H1 (cell line): ENCODE data around the gene CFAP53. TPM values are rescaled to one million over a fixed set of nuclear protein-coding genes. Genes with fewer than 3 reads are reported as not detected.

Experiments used
- CTCF ChIA-PET: fragments of 300-600 bp; sonication (Branson Sonifier 250); formaldehyde crosslinking; loops from one replicate; lab custom pipeline; 2021; ENCODE audit not compliant: partially characterized antibody; lab: Charles Lee
- POLR2A ChIA-PET: fragments of 300-600 bp; sonication (Branson Sonifier 250); formaldehyde crosslinking; loops from one replicate; lab custom pipeline; 2021; ENCODE audit warnings: inconsistent platforms; ENCODE audit not compliant: partially characterized antibody; lab: Charles Lee
- DNase-seq, 2 experiments: peaks; one replicate each; pipeline versions ENCODE4 v3.0.0 to v3.0.0-alpha.2; 2010 to 2022; ENCODE audit warnings: low spot score in 2 of 2, low read depth in 1 of 2, mixed read lengths in 1 of 2
- FAIRE-seq: peaks from 2 replicates; lab custom pipeline; 2011; peaks lifted over from hg19 to GRCh38; lab: Jason Lieb, UNC
- H2AFZ ChIP-seq: 2 replicates; pipeline ENCODE4 v1.8.1; 2012; ENCODE audit warnings: low read length, inconsistent platforms
- H2AK5ac ChIP-seq: 2 replicates; pipeline ENCODE4 v1.6.1; 2013; ENCODE audit warnings: low read depth, low read length
- H2BK120ac ChIP-seq: replicated peaks from 2 replicates; pipeline ENCODE3; 2013; ENCODE audit warnings: low read depth, low read length, inconsistent platforms
- H2BK12ac ChIP-seq: 2 replicates; pipeline ENCODE4 v1.6.1; 2013; ENCODE audit warnings: low read depth, low read length
- H2BK15ac ChIP-seq: 2 replicates; pipeline ENCODE4 v1.6.1; 2013; ENCODE audit warnings: low read length
- H2BK20ac ChIP-seq: 2 replicates; pipeline ENCODE4 v1.6.1; 2013; ENCODE audit warnings: low read length
- H2BK5ac ChIP-seq: 2 replicates; pipeline ENCODE4 v1.6.1; 2013; ENCODE audit warnings: low read depth, low read length
- H3K14ac ChIP-seq: 2 replicates; pipeline ENCODE4 v1.6.1; 2013; ENCODE audit warnings: inconsistent platforms; ENCODE audit not compliant: insufficient read length
- H3K18ac ChIP-seq: 2 replicates; pipeline ENCODE4 v1.6.1; 2013; ENCODE audit warnings: low read length; ENCODE audit errors: extremely low read depth
- H3K23ac ChIP-seq: 2 replicates; pipeline ENCODE4 v1.6.1; 2013; ENCODE audit warnings: inconsistent platforms; ENCODE audit not compliant: insufficient read length
- H3K23me2 ChIP-seq: 2 replicates; pipeline ENCODE4 v1.6.1; 2013; ENCODE audit warnings: low read depth, low read length
- H3K27ac ChIP-seq: 2 replicates; pipeline ENCODE4 v1.6.1; 2011; ENCODE audit warnings: low read depth, low read length, inconsistent platforms
- H3K27me3 ChIP-seq, 4 experiments: replicated peaks in 1 of 4; 1 replicate in 1 of 4; 2 replicates in 3 of 4; pipeline versions ENCODE4 v1.6.1 to v1.8.1; 2011 to 2013; ENCODE audit warnings: low read length in 3 of 4, mild to moderate bottlenecking in 3 of 4, inconsistent platforms in 2 of 4, mixed read lengths in 2 of 4, moderate library complexity in 1 of 4; ENCODE audit not compliant: control insufficient read depth in 3 of 4, insufficient read depth in 3 of 4; ENCODE audit errors: extremely low read depth in 1 of 4
- H3K36me3 ChIP-seq, 4 experiments: 2 replicates each; pipeline versions ENCODE4 v1.6.1 to v1.8.1; 2011 to 2013; ENCODE audit warnings: mild to moderate bottlenecking in 4 of 4, low read length in 3 of 4, moderate library complexity in 2 of 4, control low read depth in 1 of 4, inconsistent platforms in 1 of 4; ENCODE audit not compliant: insufficient read depth in 4 of 4, control insufficient read depth in 2 of 4
- H3K4ac ChIP-seq: replicated peaks from 2 replicates; pipeline ENCODE3; 2013; ENCODE audit warnings: low read length, low read depth, mixed read lengths, inconsistent platforms; ENCODE audit not compliant: insufficient read length
- H3K4me1 ChIP-seq, 4 experiments: replicated peaks in 1 of 4; 1 replicate in 1 of 4; 2 replicates in 3 of 4; pipeline versions ENCODE4 v1.6.1 to v1.8.1; 2011 to 2013; ENCODE audit warnings: low read length in 3 of 4, inconsistent platforms in 2 of 4, mixed read lengths in 1 of 4; ENCODE audit not compliant: insufficient read depth in 4 of 4, control insufficient read depth in 3 of 4
- H3K4me2 ChIP-seq, 2 experiments: 2 replicates each; pipeline versions ENCODE4 v1.6.1 to v1.8.1; 2011 to 2013; ENCODE audit warnings: low read depth in 2 of 2, low read length in 2 of 2, control low read depth in 1 of 2, inconsistent platforms in 1 of 2, mild to moderate bottlenecking in 1 of 2; ENCODE audit not compliant: insufficient read depth in 1 of 2
- H3K4me3 ChIP-seq, 4 experiments: fragments of 200-600, 300-600 bp in 1 of 4; sonication (generic), shearing (Covaris generic), sonication (Bioruptor Twin) in 1 of 4; 2 replicates each; pipeline versions ENCODE4 v1.5.1 to v1.8.1; 2011 to 2016; ENCODE audit warnings: low read length in 4 of 4, low read depth in 3 of 4, control low read depth in 2 of 4, inconsistent platforms in 2 of 4, mild to moderate bottlenecking in 2 of 4, mixed read lengths in 1 of 4, moderate library complexity in 1 of 4; ENCODE audit not compliant: insufficient read depth in 2 of 4; ENCODE audit errors: extremely low read depth in 1 of 4
- H3K56ac ChIP-seq: replicated peaks from 2 replicates; pipeline ENCODE3; 2013; ENCODE audit warnings: low read depth, mild to moderate bottlenecking, mixed read lengths, low read length, inconsistent platforms; ENCODE audit not compliant: insufficient read length
- H3K79me1 ChIP-seq: 2 replicates; pipeline ENCODE4 v1.6.1; 2013; ENCODE audit warnings: low read depth, low read length, control low read depth
- H3K79me2 ChIP-seq, 2 experiments: 2 replicates each; pipeline versions ENCODE4 v1.6.1 to v1.8.1; 2012 to 2013; ENCODE audit warnings: low read length in 2 of 2, mild to moderate bottlenecking in 2 of 2, inconsistent platforms in 1 of 2; ENCODE audit not compliant: insufficient read depth in 2 of 2, control insufficient read depth in 1 of 2
- H3K9ac ChIP-seq, 4 experiments: replicated peaks in 1 of 4; 1 replicate in 1 of 4; 2 replicates in 3 of 4; pipeline versions ENCODE4 v1.6.1 to v1.8.1; 2011 to 2013; ENCODE audit warnings: low read depth in 3 of 4, low read length in 3 of 4, control low read depth in 2 of 4, mild to moderate bottlenecking in 2 of 4, moderate library complexity in 2 of 4, inconsistent platforms in 1 of 4; ENCODE audit errors: extremely low read depth in 1 of 4
- H3K9me3 ChIP-seq, 2 experiments: 2 replicates each; pipeline versions ENCODE4 v1.6.1 to v1.8.1; 2012 to 2013; ENCODE audit warnings: mild to moderate bottlenecking in 2 of 2, moderate library complexity in 2 of 2, control low read depth in 1 of 2, inconsistent platforms in 1 of 2, low read depth in 1 of 2, low read length in 1 of 2, mixed read lengths in 1 of 2; ENCODE audit not compliant: insufficient read depth in 2 of 2
- H4K20me1 ChIP-seq, 2 experiments: replicated peaks in 1 of 2; 2 replicates each; pipeline versions ENCODE3 to v1.8.1; 2011 to 2013; ENCODE audit warnings: inconsistent platforms in 2 of 2, low read length in 2 of 2, mild to moderate bottlenecking in 1 of 2; ENCODE audit not compliant: insufficient read depth in 2 of 2, control insufficient read depth in 1 of 2
- H4K5ac ChIP-seq: 2 replicates; pipeline ENCODE4 v1.6.1; 2013; ENCODE audit warnings: low read length, low read depth, mixed read lengths, inconsistent platforms; ENCODE audit not compliant: insufficient read length
- H4K8ac ChIP-seq: 2 replicates; pipeline ENCODE4 v1.8.0; 2013; ENCODE audit warnings: mild to moderate bottlenecking, moderate library complexity, low read length, inconsistent platforms; ENCODE audit not compliant: insufficient read depth; ENCODE audit errors: extremely low read depth
- H4K91ac ChIP-seq: replicated peaks from 2 replicates; pipeline ENCODE3; 2013; ENCODE audit warnings: low read length, mixed read lengths, inconsistent platforms; ENCODE audit not compliant: insufficient read length
- CHD1 ChIP-seq: IDR thresholded peaks from 2 replicates; pipeline ENCODE4 v1.6.1; 2012; ENCODE audit warnings: low read depth, low read length, improper control_type of control experiment
- CTBP2 ChIP-seq: IDR thresholded peaks from 2 replicates; pipeline ENCODE4 v1.7.0; 2011; ENCODE audit warnings: borderline replicate concordance, mild to moderate bottlenecking, moderate library complexity, mixed read lengths, low read length; ENCODE audit not compliant: insufficient read depth, insufficient read length
- GTF2F1 ChIP-seq: IDR thresholded peaks from 2 replicates; pipeline ENCODE4 v1.6.1; 2012; ENCODE audit warnings: low read depth, low read length, improper control_type of control experiment, borderline replicate concordance
- JUND ChIP-seq: IDR thresholded peaks from 2 replicates; pipeline ENCODE4 v1.6.1; 2011; ENCODE audit warnings: mild to moderate bottlenecking, improper control_type of control experiment, low read length
- PHF8 ChIP-seq: fragments of 200-600 bp; sonication (generic); conservative IDR thresholded peaks from 2 replicates; pipeline ENCODE4 v1.7.1; 2012; ENCODE audit warnings: low read depth, mild to moderate bottlenecking, inconsistent platforms, low read length, moderate library complexity
- POLR2A ChIP-seq, 2 experiments: IDR thresholded peaks; 1 replicate in 1 of 2; 2 replicates in 1 of 2; pipeline ENCODE4 v1.6.1; 2011; ENCODE audit warnings: low read depth in 2 of 2, low read length in 2 of 2, mild to moderate bottlenecking in 2 of 2; ENCODE audit errors: control extremely low read depth in 1 of 2
- POU5F1 ChIP-seq: IDR thresholded peaks from 2 replicates; pipeline ENCODE4 v1.6.1; 2011; ENCODE audit warnings: low read depth, mild to moderate bottlenecking, low read length, moderate library complexity
- TCF12 ChIP-seq: IDR thresholded peaks from 2 replicates; pipeline ENCODE4 v1.6.1; 2011; ENCODE audit warnings: low read depth, mild to moderate bottlenecking, low read length
- ZNF274 ChIP-seq: IDR thresholded peaks from 2 replicates; pipeline ENCODE4 v1.7.0; 2012; ENCODE audit warnings: low read length, borderline replicate concordance; ENCODE audit errors: extremely low read depth
- WGBS, 2 experiments: shearing (Covaris generic) in 1 of 2; methylation state at CpG; one replicate each; pipeline versions ENCODE4 v1.1.6 to v1.1.7; 2013 to 2015; ENCODE audit warnings: low lambda C conversion rate in 2 of 2, mixed read lengths in 2 of 2, inconsistent platforms in 1 of 2, low coverage in 1 of 2, missing lambda C conversion rate in 1 of 2; ENCODE audit not compliant: insufficient replicate concordance in 2 of 2, insufficient coverage in 1 of 2, insufficient read length in 1 of 2; ENCODE audit errors: extremely low coverage in 1 of 2, missing lambda C conversion rate in 1 of 2; 5-methylcytosine and 5-hydroxymethylcytosine counted together
- polyA plus RNA-seq, 7 experiments: library from polyadenylated mRNA; depleted of rRNA in 3 of 7; stranded (reverse) in 5 of 7; unstranded in 2 of 7; fragments of >200 nt in 5 of 7; fragments of 200-250 nt in 2 of 7; gene quantifications; 1 replicate in 5 of 7; 2 replicates in 1 of 7; 4 replicates in 1 of 7; pipeline versions ENCODE4 v1.2.1 to v1.2.3, GENCODE V29; 2011 to 2013; ENCODE audit warnings: missing spikeins in 2 of 7, mixed read lengths in 2 of 7
- total RNA-seq: library from RNA; stranded (reverse); fragmentation: NEBNext Ultra II Directional; extraction: Animal tissue kit (Norgen Biotek cat#: 25700); gene quantifications from 2 replicates; pipeline ENCODE4 v1.2.1, GENCODE V29; 2021
- TF ChIP-seq, protein P1 (sequence below): IDR thresholded peaks from 2 replicates; pipeline ENCODE4 v1.6.1; 2012; ENCODE audit warnings: inconsistent platforms

The CFAP53 gene
- total and polyA plus RNA-seq, 2 of the 8 experiments (the other 6 are each of a cell fraction or from before 2014, with no cell fraction given), result 0.08 to 0.30 TPM

DNA sequence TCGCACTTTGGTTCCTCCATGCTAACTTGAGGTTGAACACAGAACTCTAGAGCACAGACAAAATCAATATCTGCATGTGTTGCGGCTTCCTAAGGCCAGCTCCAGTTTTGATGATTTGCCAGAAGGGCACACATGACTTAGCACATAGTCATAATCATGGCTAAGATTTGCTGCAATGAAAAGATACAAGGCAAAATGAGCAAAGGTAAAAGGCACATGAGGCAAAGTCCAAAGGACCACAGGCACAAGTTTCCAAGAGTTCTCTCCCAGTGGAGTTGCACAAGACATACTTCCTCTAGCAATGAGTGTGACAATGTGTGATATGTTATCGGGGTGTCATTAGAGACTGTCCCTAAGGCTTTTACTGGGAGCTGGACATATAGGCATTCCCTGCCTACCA lies 45.4 kb upstream of the CFAP53 start:
- no peak for FAIRE-seq
- H3K9me3 ChIP-seq, result no peaks in the 10 kb centered on the region
- no peak overlapping the region for H3K4me2 ChIP-seq
- no peaks in the 10 kb centered on the region for H3K79me2 ChIP-seq
- no peak overlapping the region for H4K5ac ChIP-seq
- H4K20me1 ChIP-seq, result no peaks in the 10 kb centered on the region
- H3K4me1 ChIP-seq, result peaks cover 0 to 4% (median 0%) of the 10 kb centered on the region in 4 experiments; a peak in 2 of 7 replicates
- H2AK5ac ChIP-seq, result no peak overlapping the region
- no peak overlapping the region for H3K4ac ChIP-seq
- H4K8ac ChIP-seq, result no peak overlapping the region
- H2AFZ ChIP-seq, result no peak overlapping the region
- H3K27me3 ChIP-seq, result peaks cover 0 to 7% (median 6%) of the 10 kb centered on the region in 4 experiments; a peak in 5 of 7 replicates
- no peak overlapping the region for H3K14ac ChIP-seq
- ChIA-PET POLR2A (interaction anchor here (0.6 to 1.2 kb wide), 2 partner anchors 17 to 67 kb away, joined by 3 read pairs; no protein-coding TSS in a partner anchor), CTCF (interaction anchor here (0.6 to 1.5 kb wide), 3 partner anchors 28 to 200 kb away, joined by 3 to 4 read pairs (median 3); no protein-coding TSS in a partner anchor)
- 89% methylated on average over 3 of the region's 3 CpGs; no CpG with 5 or more reads in 1 of the 2 experiments for WGBS, 2 experiments
- TF ChIP-seq TCF12 (no peak), POU5F1 (no peak), ZNF274 (no peak), CHD1 (no peak), PHF8 (no peak), CTBP2 (no peak), JUND (no peak), POLR2A (IDR thresholded peaks at IDR 0.05; ENCODE audit: control extremely low read depth in 1 of 2, low read depth in 2 of 2, low read length in 2 of 2) (no peak), GTF2F1 (no peak)
- TF ChIP-seq, protein P1, sequence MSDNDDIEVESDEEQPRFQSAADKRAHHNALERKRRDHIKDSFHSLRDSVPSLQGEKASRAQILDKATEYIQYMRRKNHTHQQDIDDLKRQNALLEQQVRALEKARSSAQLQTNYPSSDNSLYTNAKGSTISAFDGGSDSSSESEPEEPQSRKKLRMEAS, result no peak
- H2BK120ac ChIP-seq, result no peak overlapping the region
- H3K36me3 ChIP-seq, result no peaks in the 10 kb centered on the region
- no peak overlapping the region for H2BK5ac ChIP-seq
- peaks cover 4% of the 10 kb centered on the region for H3K23me2 ChIP-seq
- no peak overlapping the region for H3K4me3 ChIP-seq
- no peak overlapping the region for H2BK12ac ChIP-seq
- no peak overlapping the region for H3K56ac ChIP-seq
- H3K9ac ChIP-seq, result no peak overlapping the region
- no peak overlapping the region for H2BK20ac ChIP-seq
- H3K79me1 ChIP-seq, result no peaks in the 10 kb centered on the region
- H2BK15ac ChIP-seq, result no peak overlapping the region
- no peak for DNase-seq
- H3K27ac ChIP-seq, result no peak overlapping the region
- no peak overlapping the region for H3K18ac ChIP-seq
- H3K23ac ChIP-seq, result no peak overlapping the region
- H4K91ac ChIP-seq, result no peak overlapping the region
